Adipocyte (in vitro differentiated cells): ENCODE results near the gene SPRY4.
"Not testable (repeated sequence)": the region's sequence is repeated elsewhere in the genome, so short reads cannot be mapped to it uniquely, and the experiment has no call there.

Source experiments
- DNase-seq: peaks from one replicate; pipeline ENCODE4 v3.0.0-alpha.2; 2015; ENCODE audit warnings: low read depth
- H3K27me3 ChIP-seq: replicated peaks from 2 replicates; pipeline ENCODE4 v1.7.0; 2013; ENCODE audit warnings: mild to moderate bottlenecking, low read length, moderate library complexity; ENCODE audit not compliant: control insufficient read depth, insufficient read depth
- H3K36me3 ChIP-seq: 2 replicates; pipeline ENCODE4 v1.7.0; 2013; ENCODE audit warnings: low read length, mild to moderate bottlenecking, moderate library complexity; ENCODE audit not compliant: control insufficient read depth, insufficient read depth, severe bottlenecking
- H3K4me1 ChIP-seq: 2 replicates; pipeline ENCODE4 v1.7.0; 2013; ENCODE audit warnings: mild to moderate bottlenecking, low read length, moderate library complexity; ENCODE audit not compliant: control insufficient read depth, insufficient read depth
- H3K4me3 ChIP-seq: 2 replicates; pipeline ENCODE4 v1.7.0; 2013; ENCODE audit warnings: mild to moderate bottlenecking, low read length, moderate library complexity
- H3K9ac ChIP-seq: 2 replicates; pipeline ENCODE4 v1.7.0; 2013; ENCODE audit warnings: mild to moderate bottlenecking, low read length, moderate library complexity
- H3K9me3 ChIP-seq: 2 replicates; pipeline ENCODE4 v1.7.0; 2013; ENCODE audit warnings: mild to moderate bottlenecking, low read length, moderate library complexity; ENCODE audit not compliant: control insufficient read depth

The SPRY4 gene, protein sequence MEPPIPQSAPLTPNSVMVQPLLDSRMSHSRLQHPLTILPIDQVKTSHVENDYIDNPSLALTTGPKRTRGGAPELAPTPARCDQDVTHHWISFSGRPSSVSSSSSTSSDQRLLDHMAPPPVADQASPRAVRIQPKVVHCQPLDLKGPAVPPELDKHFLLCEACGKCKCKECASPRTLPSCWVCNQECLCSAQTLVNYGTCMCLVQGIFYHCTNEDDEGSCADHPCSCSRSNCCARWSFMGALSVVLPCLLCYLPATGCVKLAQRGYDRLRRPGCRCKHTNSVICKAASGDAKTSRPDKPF

DNA sequence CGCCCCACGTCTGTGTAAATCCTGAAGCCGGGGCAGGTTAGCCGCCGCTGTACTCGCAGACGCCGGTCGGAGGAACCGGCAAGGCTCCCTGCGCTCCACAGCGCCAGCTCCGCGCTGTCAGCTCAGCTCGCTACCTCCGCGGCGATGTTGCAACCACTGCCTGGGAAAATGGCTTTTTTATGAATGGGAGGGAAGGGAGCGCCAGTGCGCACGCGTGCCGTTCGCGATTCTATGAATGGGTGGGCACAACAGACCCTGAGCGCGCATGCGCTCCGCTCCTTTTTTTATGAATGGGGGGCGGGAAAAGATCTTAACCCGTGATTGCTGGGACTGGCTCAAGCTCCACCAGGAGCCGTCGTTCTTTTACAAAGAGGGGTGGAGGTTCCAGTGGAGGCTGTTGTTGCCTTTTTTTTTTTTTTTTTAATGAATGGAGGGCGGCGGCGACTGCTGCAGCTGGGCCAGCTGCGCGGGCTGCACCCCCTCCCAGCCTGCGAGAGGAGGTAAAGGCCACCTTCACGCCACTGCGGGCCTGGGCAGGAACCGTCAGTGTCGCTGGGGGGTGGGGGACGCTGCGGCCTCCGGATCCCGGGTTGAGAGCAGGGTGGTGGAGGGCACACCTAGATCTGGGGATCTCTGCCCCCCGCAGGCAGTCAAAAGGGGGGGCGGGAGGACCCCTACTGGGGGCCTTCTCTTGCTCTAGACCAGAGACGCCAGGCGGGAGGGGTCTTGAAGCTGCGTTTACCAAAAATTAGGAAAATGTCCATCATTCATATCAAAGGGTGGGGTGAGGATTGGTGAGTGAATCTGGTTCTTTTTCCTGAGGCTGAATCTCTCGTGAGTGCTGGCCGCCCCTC is at the start of gene SPRY4:
TSS of gene SPRY4 (minus strand) at position 151 of the 854 bp plus-strand sequence. CDS start 9,913 bp downstream, outside the sequence.
- H3K36me3 ChIP-seq, result no peaks in the 10 kb centered on the region
- no peaks in the 10 kb centered on the region for H3K9me3 ChIP-seq
- H3K27me3 ChIP-seq, result no peaks in the 10 kb centered on the region
- H3K9ac ChIP-seq, result peak within 1 kb of the TSS; percentile 99
- DNase-seq, result peak; percentile 99
- peaks cover 54% of the 10 kb centered on the region for H3K4me1 ChIP-seq
- peak within 1 kb of the TSS; percentile 95 for H3K4me3 ChIP-seq

- no peaks in the 10 kb centered on the region for H3K27me3 ChIP-seq
- H3K9ac ChIP-seq, result no peak overlapping the region
- DNase-seq, result no peak
- H3K4me1 ChIP-seq, result no peaks in the 10 kb centered on the region
- no peaks in the 10 kb centered on the region for H3K36me3 ChIP-seq
- no peaks in the 10 kb centered on the region for H3K9me3 ChIP-seq
- no peak overlapping the region for H3K4me3 ChIP-seq
These were observed 43.7 kb upstream of the SPRY4 start for GRCh38 chr5:142368529-142368928.

GRCh38 chr5:142366007-142366406 is 41.2 kb upstream of the SPRY4 start:
- no peak overlapping the region for H3K9ac ChIP-seq
- H3K27me3 ChIP-seq, result no peaks in the 10 kb centered on the region
- DNase-seq, result no peak
- H3K4me1 ChIP-seq, result peaks cover 10% of the 10 kb centered on the region
- no peak overlapping the region for H3K4me3 ChIP-seq
- no peaks in the 10 kb centered on the region for H3K9me3 ChIP-seq
- H3K36me3 ChIP-seq, result no peaks in the 10 kb centered on the region

DNA sequence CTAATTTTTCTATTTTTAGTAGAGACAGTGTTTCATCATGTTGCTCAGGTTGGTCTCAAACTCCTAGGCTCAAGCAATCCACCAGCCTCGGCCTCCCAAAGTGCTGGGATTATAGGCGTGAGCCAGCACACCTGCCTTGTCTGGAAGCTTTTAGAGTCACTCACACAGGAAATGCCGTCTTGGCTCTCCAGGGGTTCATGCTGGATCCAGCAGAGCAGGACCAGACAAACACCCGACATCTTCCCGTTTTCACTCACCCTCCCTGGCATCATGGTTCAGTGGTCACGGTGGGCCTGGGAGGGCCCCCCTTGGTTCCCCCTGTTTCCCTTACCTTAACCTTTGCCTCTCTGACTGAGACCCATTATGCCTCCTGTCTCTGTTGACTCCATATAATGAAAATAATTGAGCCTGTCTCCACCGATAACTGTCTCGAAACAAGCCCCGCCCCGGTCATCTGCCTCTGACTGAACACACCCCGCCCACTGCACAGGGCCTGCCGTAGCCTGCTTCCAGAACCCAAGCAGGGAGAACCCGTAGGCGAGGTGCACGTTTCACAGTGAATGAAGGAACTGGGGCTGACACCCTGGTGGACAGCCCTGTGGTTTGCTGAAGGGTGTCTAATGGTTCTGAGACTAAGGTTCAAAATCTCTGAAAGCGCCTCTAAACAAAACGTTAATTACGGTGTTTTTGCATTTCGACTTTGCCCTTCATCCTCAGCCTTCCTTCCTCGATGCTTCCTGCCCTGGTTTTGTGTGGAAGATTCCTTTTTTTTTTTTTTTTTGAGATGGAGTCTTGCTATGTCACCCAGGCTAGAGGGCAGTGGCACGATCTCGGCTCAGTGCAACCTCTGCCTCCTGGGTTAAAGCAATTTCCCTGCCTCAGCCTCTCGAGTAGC is 39.7 kb upstream of the SPRY4 start:
- DNase-seq, result no peak
- Histone ChIP-seq H3K4me1 (peaks cover 16% of the 10 kb centered on the region), H3K9me3 (no peaks in the 10 kb centered on the region), H3K36me3 (no peaks in the 10 kb centered on the region), H3K27me3 (no peaks in the 10 kb centered on the region), H3K9ac (no peak overlapping the region), H3K4me3 (no peak overlapping the region)

DNA sequence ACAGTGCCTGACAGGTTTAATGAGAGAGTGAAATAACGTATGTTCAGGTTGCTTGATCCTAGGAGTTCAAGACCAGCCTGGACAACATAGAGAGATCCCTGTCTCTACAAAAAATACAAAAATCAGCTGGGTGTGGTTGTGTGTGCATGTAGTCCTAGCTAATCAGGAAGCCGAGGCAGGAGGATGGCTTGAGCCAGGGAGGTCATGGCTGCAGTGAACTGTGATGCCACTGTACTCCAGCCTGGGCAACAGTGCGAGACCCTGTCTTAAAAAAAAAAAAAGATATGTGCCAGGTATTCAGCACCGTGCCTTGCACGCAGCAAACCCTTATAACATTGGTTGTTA is 38.8 kb upstream of the SPRY4 start:
- H3K9ac ChIP-seq, result no peak overlapping the region
- H3K27me3 ChIP-seq, result no peaks in the 10 kb centered on the region
- H3K9me3 ChIP-seq, result no peaks in the 10 kb centered on the region
- no peaks in the 10 kb centered on the region for H3K36me3 ChIP-seq
- DNase-seq, result no peak
- H3K4me1 ChIP-seq, result peaks cover 16% of the 10 kb centered on the region
- no peak overlapping the region for H3K4me3 ChIP-seq

GRCh38 chr5:142362193-142362592 is 37.4 kb upstream of the SPRY4 start:
- not testable (repeated sequence) for H3K4me3 ChIP-seq, H3K9me3 ChIP-seq, H3K27me3 ChIP-seq, DNase-seq, H3K36me3 ChIP-seq
- Histone ChIP-seq H3K4me1 (peaks cover 28% of the 10 kb centered on the region), H3K9ac (peak overlapping the region; percentile 59)

- no peaks in the 10 kb centered on the region for H3K27me3 ChIP-seq
- H3K9me3 ChIP-seq, result no peaks in the 10 kb centered on the region
- H3K4me3 ChIP-seq, result no peak overlapping the region
- peak; percentile 70 for DNase-seq
- H3K36me3 ChIP-seq, result no peaks in the 10 kb centered on the region
- H3K4me1 ChIP-seq, result peaks cover 34% of the 10 kb centered on the region
- H3K9ac ChIP-seq, result peak overlapping the region; percentile 29
These were observed 35.8 kb upstream of the SPRY4 start for GRCh38 chr5:142360607-142361120.

GRCh38 chr5:142360051-142360498 is 35.3 kb upstream of the SPRY4 start:
- H3K4me1 ChIP-seq, result peaks cover 34% of the 10 kb centered on the region

GRCh38 chr5:142358648-142359047 is 33.8 kb upstream of the SPRY4 start:
- Histone ChIP-seq H3K27me3 (no peaks in the 10 kb centered on the region), H3K4me1 (peaks cover 34% of the 10 kb centered on the region), H3K4me3 (no peak overlapping the region), H3K36me3 (no peaks in the 10 kb centered on the region), H3K9ac (no peak overlapping the region), H3K9me3 (no peaks in the 10 kb centered on the region)
- no peak for DNase-seq

More at GRCh38 chr5:142360051-142360498, 35.3 kb upstream of the SPRY4 start:
- no peak overlapping the region for H3K9ac ChIP-seq
- H3K36me3 ChIP-seq, result no peaks in the 10 kb centered on the region
- H3K4me3 ChIP-seq, result no peak overlapping the region
- no peaks in the 10 kb centered on the region for H3K9me3 ChIP-seq
- H3K27me3 ChIP-seq, result no peaks in the 10 kb centered on the region
- no peak for DNase-seq

DNA sequence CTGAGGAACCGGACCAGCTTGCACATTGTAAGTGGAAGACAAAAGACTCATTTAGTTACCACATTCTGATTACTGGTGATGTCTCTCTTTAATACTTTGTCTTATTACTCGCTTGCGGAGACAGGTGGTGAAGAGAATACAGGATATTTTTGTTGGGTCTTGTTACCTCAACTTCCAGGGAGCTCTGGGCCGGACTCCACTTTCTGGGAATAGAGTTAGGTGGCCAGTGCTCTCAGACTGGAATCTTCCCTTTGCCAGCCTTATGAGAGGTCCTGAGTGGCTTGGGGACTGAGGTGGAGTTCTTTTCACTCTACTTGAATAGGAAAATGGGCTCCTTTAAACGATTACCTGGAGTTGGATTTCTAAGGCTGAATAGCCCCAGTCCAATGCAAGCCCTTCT is 33.3 kb upstream of the SPRY4 start:
- no peak for DNase-seq
- H3K27me3 ChIP-seq, result no peaks in the 10 kb centered on the region
- no peaks in the 10 kb centered on the region for H3K36me3 ChIP-seq
- peaks cover 36% of the 10 kb centered on the region for H3K4me1 ChIP-seq
- peak overlapping the region; percentile 92 for H3K9ac ChIP-seq
- no peaks in the 10 kb centered on the region for H3K9me3 ChIP-seq
- peak overlapping the region; percentile 82 for H3K4me3 ChIP-seq
